Activated T-helper 1 cell treated with anti-CD3 and anti-CD28 coated beads, Interleukin-2, amount 50 U/mL, for 16 hours (primary cell): ENCODE measurements around the gene SLCO1A2.

Experiments
- DNase-seq, 2 donors: peaks; one replicate each; pipeline ENCODE4 v3.0.0-alpha.2; 2020; ENCODE audit warnings: low read depth in 1 of 2, low spot score in 1 of 2

The SLCO1A2 gene

DNA sequence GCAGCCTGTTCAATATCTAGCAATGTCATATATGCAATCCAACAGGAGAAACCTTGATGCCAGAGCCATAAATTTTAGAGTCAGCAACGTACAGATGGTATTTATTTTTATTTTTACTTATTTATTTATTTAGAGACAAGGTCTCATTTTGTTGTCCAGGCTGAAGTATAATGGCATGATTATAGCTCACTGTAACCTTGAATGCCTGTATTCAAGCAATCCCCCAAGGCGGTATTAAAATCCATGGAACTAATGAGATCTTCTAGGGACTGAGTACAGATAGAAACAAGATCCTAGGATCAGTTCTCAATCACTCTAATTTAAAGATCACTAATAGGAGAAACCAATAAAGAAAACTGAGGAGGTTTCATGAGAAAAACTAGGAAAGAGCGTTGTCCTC, 114.5 kb downstream of the SLCO1A2 start:
- no peak for DNase-seq

DNA sequence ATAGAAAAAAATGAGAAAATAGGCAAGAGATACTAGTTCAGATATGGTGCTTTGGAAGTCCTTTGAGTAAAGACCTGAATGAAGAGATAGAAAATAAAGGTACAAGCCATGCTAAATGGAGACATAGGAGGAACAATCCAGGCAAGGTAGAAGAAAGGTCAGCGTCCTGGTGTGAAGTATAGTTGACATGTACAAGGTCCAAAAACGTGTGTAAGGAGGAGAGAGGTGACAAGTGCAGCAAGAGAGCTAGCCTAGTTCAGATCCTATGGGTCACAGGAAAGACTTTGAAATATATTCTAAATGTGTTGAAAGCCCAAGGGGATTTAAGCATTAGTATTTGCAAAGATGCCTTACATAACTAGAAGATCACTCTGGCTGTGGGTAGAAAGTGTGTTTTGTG, 115.5 kb downstream of the SLCO1A2 start:
- DNase-seq = no peak
